GM12892 (cell line): Measurements from ENCODE around the gene NXF1.
"Not testable (repeated sequence)": the region's sequence is repeated elsewhere in the genome, so short reads cannot be mapped to it uniquely, and the experiment has no call there.

Source experiments
- DNase-seq: peaks from one replicate; pipeline ENCODE4 v3.0.0; 2011; ENCODE audit not compliant: insufficient read length
- FAIRE-seq: peaks from 2 replicates; lab custom pipeline; 2011; peaks lifted over from hg19 to GRCh38; lab: Jason Lieb, UNC
- POLR2A ChIP-seq: IDR thresholded peaks from 2 replicates; pipeline ENCODE4 v1.6.1; 2011; ENCODE audit warnings: low read depth, low read length, control low read depth
- POLR2AphosphoS5 ChIP-seq: IDR thresholded peaks from 2 replicates; pipeline ENCODE4 v1.6.1; 2011; ENCODE audit warnings: low read depth, low read length, control low read depth
- TAF1 ChIP-seq: IDR thresholded peaks from 2 replicates; pipeline ENCODE4 v1.6.1; 2011; ENCODE audit warnings: low read depth, mild to moderate bottlenecking, control low read depth, low read length, borderline replicate concordance

The NXF1 gene

GRCh38 chr11:62842171-62842741 lies 37.0 kb upstream of the NXF1 start:
- FAIRE-seq, result peak; percentile 78
- peak; percentile 34 for DNase-seq
- no peak; the same call in 1 of the 2 replicates for TF ChIP-seq POLR2A
- TF ChIP-seq POLR2AphosphoS5, result no peak
- TF ChIP-seq TAF1, result no peak

- DNase-seq (peak; percentile 84), FAIRE-seq (peak; percentile 97)
- TF ChIP-seq POLR2A, result peak; percentile 100
- peak; percentile 100 for TF ChIP-seq POLR2AphosphoS5
- TF ChIP-seq TAF1, result peak; percentile 40; the same call in 1 of the 2 replicates
These were observed 36.3 kb upstream of the NXF1 start for GRCh38 chr11:62841361-62842170.

DNA sequence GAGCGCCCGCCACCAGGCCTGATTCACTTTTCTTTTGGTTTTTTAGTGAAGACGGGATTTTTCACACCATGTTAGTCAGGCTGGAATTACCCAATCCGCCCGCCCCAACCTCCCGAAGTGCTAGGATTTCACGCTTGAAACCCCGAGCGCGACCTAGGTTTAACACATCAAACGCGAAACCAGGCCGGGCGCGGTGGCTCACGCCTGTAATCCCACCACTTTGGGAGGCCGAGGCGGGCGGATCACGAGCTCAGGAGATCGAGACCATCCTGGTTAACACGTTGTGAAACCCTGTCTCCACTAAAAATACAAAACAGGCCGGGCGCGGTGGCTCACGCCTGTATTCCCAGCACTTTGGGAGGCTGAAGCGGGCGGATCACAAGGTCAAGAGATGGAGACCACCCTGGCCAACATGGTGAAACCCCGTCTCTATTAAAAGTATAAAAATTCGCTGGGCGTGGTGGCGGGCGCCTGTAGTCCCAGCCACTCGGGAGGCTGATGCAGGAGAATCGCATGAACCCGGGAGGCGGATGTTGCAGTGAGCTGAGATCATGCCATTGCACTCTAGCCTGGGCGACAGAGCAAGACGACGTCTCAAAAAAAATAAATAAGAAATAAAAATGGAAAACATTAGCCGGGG lies 35.6 kb upstream of the NXF1 start:
- not testable (repeated sequence) for DNase-seq, FAIRE-seq

DNA sequence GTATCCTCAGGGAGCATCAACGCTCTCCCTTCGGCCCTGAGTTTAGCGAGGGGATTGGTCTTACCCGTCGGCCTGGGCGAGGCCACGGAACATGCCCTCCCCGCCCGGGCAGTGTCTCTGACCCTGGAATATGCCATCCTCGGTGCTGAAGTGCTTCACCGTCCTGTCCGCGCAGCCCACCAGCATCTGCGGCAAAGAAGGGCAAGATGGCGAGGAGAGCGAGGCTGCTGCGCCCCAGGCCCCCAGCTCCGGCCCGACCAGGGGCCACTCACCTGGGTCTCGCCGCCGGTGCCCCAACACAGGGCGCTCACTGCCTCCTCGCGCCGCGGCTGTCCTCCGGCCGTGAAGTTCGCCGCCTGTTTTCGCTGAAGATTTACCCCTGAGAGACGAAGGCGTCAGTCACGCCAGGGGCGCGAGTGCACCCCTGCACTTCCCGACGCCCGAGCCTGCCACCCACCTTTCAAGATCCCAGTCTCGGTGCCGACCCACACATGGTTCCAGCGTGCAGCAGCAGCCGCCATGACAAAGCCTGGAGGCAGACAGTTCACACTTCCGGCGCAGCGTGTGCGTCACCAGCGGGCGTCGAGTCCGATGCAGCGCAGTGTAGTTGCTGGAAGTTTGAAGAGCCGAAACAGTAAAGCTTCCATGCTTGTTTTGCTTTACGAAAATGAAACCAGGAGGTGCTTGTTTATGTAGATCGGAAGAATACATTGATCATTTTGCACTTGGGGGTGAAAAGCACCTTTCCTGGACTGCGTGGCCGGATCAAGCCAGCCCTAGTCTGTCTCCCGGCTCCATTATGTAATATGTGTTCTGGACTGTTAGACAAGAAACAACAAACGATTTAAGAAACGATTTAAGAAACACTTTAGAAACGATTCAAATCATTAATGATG lies 34.1 kb upstream of the NXF1 start, which contains the start of gene WDR74:
TSS of gene WDR74 (minus strand) at position 541 of the 896 bp plus-strand sequence. CDS start at position 521, 20 bp downstream.
- DNase-seq, result peak; percentile 83
- peak; percentile 91 for FAIRE-seq
- TF ChIP-seq TAF1, result peak; percentile 95
- peak; percentile 95 for TF ChIP-seq POLR2AphosphoS5
- peak; percentile 96 for TF ChIP-seq POLR2A

GRCh38 chr11:62835336-62835735 lies 30.1 kb upstream of the NXF1 start:
- FAIRE-seq, result no peak
- TF ChIP-seq TAF1, result no peak
- TF ChIP-seq POLR2AphosphoS5, result no peak
- no peak for TF ChIP-seq POLR2A
- DNase-seq, result no peak

GRCh38 chr11:62832336-62833234 lies 27.3 kb upstream of the NXF1 start, which contains the start of gene TEX54:
Gene TEX54 (minus strand): TSS chr11:62832841.
- no peak for DNase-seq
- FAIRE-seq, result no peak
- TF ChIP-seq TAF1 (no peak), POLR2AphosphoS5 (peak; percentile 77), POLR2A (peak; percentile 85; the same call in 1 of the 2 replicates)

GRCh38 chr11:62831520-62832335 lies 26.5 kb upstream of the NXF1 start, which contains the start of gene STX5:
Gene STX5 (minus strand): TSS chr11:62832051. CDS start chr11:62831243, 808 bp downstream.
- DNase-seq, result peak; percentile 96
- TF ChIP-seq TAF1, result peak; percentile 92; the same call in 1 of the 2 replicates
- no peak; the same call in 1 of the 2 replicates for TF ChIP-seq POLR2AphosphoS5
- peak; percentile 80 for TF ChIP-seq POLR2A
- FAIRE-seq, result peak; percentile 96

- DNase-seq, result no peak
- TF ChIP-seq TAF1, result no peak
- TF ChIP-seq POLR2AphosphoS5, result no peak
- TF ChIP-seq POLR2A, result no peak
- FAIRE-seq, result peak; percentile 48
These were observed 25.8 kb upstream of the NXF1 start for GRCh38 chr11:62830904-62831519.

DNA sequence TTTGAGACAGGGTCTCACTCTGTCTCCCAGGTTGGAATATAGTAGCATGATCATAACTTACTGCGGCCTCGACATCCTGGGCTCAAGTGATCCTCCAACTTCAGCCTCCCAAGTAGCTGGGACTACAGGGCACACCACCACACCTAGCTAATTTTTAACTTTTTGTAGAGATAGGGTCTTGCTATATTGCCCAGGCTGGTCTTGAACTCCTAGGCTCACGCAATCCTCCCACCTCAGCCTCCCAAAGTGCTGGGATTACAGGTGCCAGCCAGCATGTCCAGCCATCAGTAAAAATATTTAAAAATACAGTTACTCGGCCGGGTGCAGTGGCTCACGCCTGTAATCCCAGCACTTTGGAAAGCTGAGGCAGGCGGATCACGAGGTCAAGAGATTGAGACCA lies 22.9 kb upstream of the NXF1 start:
- not testable (repeated sequence) for FAIRE-seq, DNase-seq
